NB4 (cell line): ENCODE data around the gene GPRIN3.

ENCODE experiments used
- DNase-seq: peaks from one replicate; pipeline ENCODE4 v3.0.0; 2010; ENCODE audit warnings: low read depth
- H3K4me3 ChIP-seq: one replicate; pipeline ENCODE4 v1.5.1; 2011; ENCODE audit warnings: mild to moderate bottlenecking, low read depth, low read length, moderate library complexity
- CTCF ChIP-seq: IDR thresholded peaks from one replicate; pipeline ENCODE4 v1.5.1; 2012; ENCODE audit warnings: low read depth, low read length
- MAX ChIP-seq: IDR thresholded peaks from 2 replicates; pipeline ENCODE4 v1.6.1; 2011; ENCODE audit warnings: low read depth, low read length
- MYC ChIP-seq: IDR thresholded peaks from 2 replicates; pipeline ENCODE4 v1.6.1; 2011; ENCODE audit warnings: low read depth, low read length
- POLR2A ChIP-seq: IDR thresholded peaks from 2 replicates; pipeline ENCODE4 v1.6.1; 2011; ENCODE audit warnings: mild to moderate bottlenecking; ENCODE audit not compliant: insufficient read length; ENCODE audit errors: extremely low read depth

The GPRIN3 gene

GRCh38 chr4:89273741-89274141 is 33.9 kb downstream of the GPRIN3 start:
- no peak for DNase-seq
- no peak for TF ChIP-seq POLR2A
- no peak for TF ChIP-seq CTCF
- H3K4me3 ChIP-seq: no peak overlapping the region

DNA sequence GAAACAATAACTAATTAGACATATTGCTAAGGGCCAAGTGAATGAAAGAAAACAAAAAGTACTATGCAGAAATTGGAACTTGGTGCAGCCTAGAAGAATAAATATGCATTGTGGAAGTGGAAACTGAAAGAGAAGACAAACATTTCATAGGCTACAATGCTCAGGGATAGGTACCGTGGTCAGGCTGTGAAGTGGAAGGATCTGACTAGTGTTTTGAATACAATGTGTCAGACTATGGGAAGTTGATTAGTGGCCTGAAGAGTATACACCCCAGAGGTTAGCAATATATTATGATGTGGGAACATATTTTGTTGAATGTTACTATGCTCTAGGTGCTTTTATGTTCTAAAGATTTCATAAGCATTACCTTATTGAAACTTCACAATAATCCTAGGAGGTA is 36.8 kb downstream of the GPRIN3 start:
- H3K4me3 ChIP-seq: no peak overlapping the region
- no peak for DNase-seq
- TF ChIP-seq MYC: no peak
- TF ChIP-seq MAX: no peak
- no peak for TF ChIP-seq POLR2A
- no peak for TF ChIP-seq CTCF

DNA sequence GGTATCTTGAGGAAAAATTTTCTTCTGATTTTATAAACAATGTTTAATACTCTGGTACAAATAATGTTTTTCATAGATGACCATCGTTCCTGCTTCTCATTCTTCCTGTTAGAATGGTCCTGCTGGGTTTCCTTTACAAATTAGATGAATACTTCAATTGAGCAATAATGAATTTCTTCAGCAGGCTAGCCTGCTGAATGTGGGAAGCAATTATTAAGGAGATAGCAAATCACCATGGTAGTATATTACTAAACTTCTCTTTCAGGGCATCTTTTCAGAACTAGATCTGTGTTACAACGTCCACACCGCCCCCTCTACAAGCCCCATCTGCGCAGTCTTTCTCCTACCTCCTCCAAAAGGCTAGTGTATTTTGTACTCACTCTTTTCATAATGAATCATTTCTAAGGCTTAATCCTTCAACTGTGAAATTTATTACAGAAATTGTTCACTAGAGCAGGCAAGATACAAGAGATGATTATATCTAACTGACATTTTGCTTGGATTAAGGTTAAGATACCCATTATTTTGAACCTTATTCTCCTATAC is 38.4 kb downstream of the GPRIN3 start:
- H3K4me3 ChIP-seq: no peak overlapping the region
- TF ChIP-seq MYC: no peak
- TF ChIP-seq MAX: no peak
- TF ChIP-seq CTCF: no peak
- no peak for TF ChIP-seq POLR2A
- DNase-seq: no peak

GRCh38 chr4:89268679-89269078 is 38.9 kb downstream of the GPRIN3 start:
- DNase-seq: no peak
- no peak overlapping the region for H3K4me3 ChIP-seq
- no peak for TF ChIP-seq MAX
- TF ChIP-seq POLR2A: no peak
- no peak for TF ChIP-seq CTCF
- no peak for TF ChIP-seq MYC

DNA sequence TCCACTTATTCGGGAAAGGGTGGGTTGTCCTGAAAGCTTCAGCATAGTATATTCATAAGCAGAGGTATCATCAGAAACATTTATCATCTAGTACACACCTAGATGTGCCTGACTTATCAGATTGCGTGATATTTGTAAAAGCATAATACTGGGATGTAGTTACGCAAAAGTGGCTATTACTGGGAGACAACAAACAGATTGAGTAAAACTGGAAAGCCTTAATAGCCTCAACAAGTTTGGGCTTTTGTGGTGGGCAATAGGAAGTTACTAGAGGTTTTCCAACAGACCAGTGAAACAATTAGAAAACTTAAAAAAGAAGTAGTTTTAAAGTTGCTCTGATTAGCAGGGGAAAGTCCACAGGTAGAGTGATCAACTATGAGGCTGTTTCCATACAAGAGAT is 39.8 kb downstream of the GPRIN3 start:
- TF ChIP-seq MYC (no peak), POLR2A (no peak), MAX (no peak), CTCF (no peak)

DNA sequence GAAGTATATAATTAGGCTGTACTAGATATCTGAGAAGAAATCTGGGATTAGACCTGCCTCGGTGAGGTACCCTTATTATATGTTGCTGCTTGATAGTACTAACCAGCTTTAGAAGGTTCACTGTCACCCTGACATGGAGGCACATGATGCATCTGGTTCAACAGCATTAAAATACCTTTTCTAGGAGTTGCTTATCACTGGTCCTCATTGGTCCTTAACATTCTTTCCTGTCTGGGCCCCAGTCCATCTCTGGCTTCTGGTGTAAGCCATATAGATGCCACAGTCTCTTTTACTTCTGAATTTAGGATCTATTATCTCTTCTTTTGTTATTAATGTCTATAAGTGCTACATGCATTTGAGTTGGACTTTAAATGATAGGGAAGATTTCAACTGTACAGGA is 40.2 kb downstream of the GPRIN3 start:
- H3K4me3 ChIP-seq: no peak overlapping the region
- no peak for DNase-seq
- TF ChIP-seq CTCF (no peak), MAX (no peak), MYC (no peak), POLR2A (no peak)

More for the DNA sequence above, 39.8 kb downstream of the GPRIN3 start:
- DNase-seq: no peak
- H3K4me3 ChIP-seq: no peak overlapping the region
